Measurements from ENCODE around the gene TMEM87A.

The TMEM87A gene

GRCh38 chr15:42165106-42165505, 108.1 kb downstream of the TMEM87A start:
- DNase-seq (ENCODE audit: low read depth in 2 of 2), result no peak

DNA sequence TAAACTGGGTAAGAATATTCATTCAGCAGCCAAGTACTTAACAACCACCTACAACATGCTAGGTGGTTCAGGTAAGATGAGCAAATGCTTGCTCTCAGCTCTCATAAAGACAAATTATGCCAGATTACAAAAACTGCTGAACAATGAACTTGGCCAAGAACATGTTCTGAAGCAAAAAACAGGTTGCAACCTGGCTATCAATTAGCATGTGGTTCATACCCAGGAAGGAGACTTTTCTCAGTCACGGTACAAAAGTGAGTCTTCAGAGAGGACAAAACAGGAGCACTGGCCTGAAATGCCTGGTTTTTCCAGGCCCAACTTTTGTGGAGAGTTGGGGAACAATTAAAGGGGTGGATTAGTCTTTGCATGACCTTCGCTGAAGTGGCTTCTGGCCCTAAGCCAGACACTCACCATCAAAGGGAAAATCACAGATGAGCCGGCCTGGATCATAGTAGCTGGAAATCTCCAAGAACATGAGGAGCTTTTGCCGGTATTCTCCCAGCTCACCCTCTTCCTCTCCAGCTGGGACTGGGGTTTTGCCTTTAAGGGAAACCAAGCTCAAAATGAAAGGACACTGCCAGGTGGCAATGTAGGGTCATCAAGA, 109.2 kb downstream of the TMEM87A start:
- DNase-seq (ENCODE audit: low read depth in 2 of 2), result no peak

DNA sequence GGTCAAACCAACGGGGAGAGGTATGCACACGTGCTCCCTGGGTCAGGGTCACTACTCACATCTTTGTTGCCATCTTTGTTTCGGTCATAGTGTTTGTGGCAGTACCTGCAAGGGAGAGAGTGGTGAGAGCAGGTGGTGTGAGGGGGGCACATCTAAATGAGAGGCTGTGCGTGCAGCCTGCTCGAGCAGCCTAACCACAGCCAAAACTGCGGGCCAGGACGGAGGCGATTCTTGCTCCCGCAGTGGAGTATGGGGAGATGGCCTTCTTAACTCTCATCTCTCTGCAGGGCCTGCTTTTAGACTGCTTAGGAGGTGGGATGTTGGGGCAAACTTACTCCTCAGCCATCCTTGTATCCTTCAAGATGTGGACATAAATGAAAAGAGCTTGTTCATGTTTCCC, 109.9 kb downstream of the TMEM87A start:
- DNase-seq (ENCODE audit: low read depth in 2 of 2), result no peak
